ENCODE data around the gene MRPS5.

Gene MRPS5

GRCh38 chr2:95121407-95122196 lies at the start of gene MRPS5:
Gene MRPS5, minus strand, starts transcription at chr2:95121808. Its CDS starts 17 bp downstream, at chr2:95121791.
- H3K27ac ChIP-seq = peak within 1 kb of the TSS; percentile 99
- TF ChIP-seq, protein P1, sequence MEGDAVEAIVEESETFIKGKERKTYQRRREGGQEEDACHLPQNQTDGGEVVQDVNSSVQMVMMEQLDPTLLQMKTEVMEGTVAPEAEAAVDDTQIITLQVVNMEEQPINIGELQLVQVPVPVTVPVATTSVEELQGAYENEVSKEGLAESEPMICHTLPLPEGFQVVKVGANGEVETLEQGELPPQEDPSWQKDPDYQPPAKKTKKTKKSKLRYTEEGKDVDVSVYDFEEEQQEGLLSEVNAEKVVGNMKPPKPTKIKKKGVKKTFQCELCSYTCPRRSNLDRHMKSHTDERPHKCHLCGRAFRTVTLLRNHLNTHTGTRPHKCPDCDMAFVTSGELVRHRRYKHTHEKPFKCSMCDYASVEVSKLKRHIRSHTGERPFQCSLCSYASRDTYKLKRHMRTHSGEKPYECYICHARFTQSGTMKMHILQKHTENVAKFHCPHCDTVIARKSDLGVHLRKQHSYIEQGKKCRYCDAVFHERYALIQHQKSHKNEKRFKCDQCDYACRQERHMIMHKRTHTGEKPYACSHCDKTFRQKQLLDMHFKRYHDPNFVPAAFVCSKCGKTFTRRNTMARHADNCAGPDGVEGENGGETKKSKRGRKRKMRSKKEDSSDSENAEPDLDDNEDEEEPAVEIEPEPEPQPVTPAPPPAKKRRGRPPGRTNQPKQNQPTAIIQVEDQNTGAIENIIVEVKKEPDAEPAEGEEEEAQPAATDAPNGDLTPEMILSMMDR (conservative IDR thresholded peaks at IDR 0.05) = no peak; the same call in 1 of the 2 replicates
- TF ChIP-seq ZFX (IDR thresholded peaks at IDR 0.05) = peak; percentile 60

- H3K27ac ChIP-seq = peak overlapping the region; percentile 81
- no peak for TF ChIP-seq ZFX (IDR thresholded peaks at IDR 0.05)
- TF ChIP-seq, protein P1 (conservative IDR thresholded peaks at IDR 0.05) = no peak
These were observed 44.6 kb upstream of the MRPS5 start for GRCh38 chr2:95166065-95166763.

DNA sequence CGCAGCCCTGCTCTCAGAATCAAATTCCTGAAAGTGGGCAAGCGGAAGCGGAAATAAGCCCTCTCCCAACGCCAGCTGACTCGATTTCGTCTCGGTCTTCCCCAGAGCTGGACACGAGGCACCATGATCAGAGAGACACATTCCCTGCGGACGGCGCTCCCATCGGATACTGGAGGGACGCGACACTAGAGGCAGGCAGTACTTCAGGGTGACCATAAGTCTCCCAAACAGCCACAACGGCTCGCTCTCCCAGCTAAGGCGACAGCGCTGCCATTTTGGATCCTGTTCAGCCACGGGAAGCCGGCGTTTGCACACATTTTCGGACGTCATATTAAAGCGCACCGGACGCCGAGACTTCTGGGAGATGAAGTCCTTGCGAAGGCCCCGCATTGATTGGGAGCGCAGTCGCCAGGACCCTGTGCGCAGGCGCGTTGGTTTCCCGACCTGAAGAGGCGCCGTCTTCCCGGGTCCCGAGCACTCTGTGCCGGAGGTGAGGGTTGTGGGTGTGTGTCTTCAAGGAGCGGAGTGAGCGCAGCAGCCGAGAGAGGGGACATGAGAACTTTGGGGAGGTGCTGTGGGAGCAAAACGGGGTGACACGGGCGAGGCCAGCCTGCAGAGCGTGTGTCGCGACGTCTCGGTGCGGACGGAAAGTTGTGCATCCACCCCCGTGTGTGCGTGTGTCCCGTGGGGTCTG lies 43.9 kb upstream of the MRPS5 start, which contains the start of gene ZNF2:
Gene ZNF2, plus strand, starts transcription at position 439 of the 694 bp plus-strand sequence. CDS start 10,418 bp downstream, outside the sequence.
- TF ChIP-seq, protein P1 (conservative IDR thresholded peaks at IDR 0.05) = no peak
- TF ChIP-seq ZFX (IDR thresholded peaks at IDR 0.05) = no peak

DNA sequence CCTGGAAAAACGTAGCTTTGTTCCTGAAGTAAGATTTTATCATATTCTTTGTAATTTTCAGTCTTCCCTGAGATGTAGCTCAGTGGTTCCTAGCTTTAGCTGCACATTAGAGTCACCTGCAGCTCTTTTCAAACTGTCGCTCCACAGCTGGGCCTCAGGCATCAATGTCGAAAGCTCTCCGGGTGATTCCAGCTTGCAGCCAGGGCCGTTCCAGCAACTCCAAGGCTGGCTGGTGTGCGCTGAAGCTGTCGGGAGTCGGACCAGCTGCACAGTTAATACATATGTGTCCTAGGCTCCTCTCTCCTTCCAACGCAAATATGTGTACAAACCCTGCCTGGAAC lies 43.4 kb upstream of the MRPS5 start:
- TF ChIP-seq ZFX (IDR thresholded peaks at IDR 0.05) = no peak
- TF ChIP-seq, protein P1 (conservative IDR thresholded peaks at IDR 0.05) = no peak
- H3K27ac ChIP-seq = peak overlapping the region; percentile 81

More for the DNA sequence above, 43.9 kb upstream of the MRPS5 start, which contains the start of gene ZNF2:
- peak within 1 kb of the TSS; percentile 81 for H3K27ac ChIP-seq

DNA sequence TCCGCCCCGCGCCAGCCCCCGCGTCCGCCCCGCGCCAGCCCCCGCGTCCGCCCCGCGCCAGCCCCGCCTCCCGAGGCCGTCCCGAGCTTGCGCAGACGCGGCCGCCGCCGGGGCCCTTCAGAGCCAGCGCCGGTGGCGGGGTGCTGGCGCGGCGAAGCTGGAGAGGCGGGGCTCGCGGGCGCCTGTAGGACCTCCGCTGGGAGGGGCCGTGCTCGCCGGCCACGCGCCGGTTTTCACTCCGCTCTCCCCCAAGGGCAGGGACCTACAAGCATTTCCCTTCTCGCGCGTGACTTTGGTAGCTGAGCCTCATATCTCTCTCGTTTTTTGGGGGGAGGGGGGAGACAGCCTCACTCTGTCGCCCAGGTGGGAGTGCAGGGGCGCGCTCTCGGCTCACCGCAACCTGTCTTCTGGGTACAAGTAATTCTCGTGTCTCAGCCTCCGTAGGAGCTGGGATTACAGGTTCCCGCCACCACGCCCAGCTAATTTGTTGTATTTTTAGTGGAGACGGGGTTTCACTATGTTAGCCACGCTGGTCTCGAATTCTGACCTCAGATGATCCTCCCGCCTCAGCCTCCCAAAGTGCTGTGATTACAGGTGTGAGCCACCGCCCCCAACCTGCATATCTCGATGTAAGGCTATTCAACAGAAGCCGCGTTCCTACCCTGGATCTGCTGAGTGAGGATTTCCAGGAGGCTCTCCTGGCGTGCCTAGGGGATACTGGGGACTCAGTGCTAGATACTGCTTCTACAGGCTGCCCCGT lies 38.3 kb upstream of the MRPS5 start, which contains the start of gene ZNF514:
Gene ZNF514, minus strand, starts transcription at position 159 of the 760 bp plus-strand sequence. CDS start 6,595 bp downstream, outside the sequence.
- no peak for TF ChIP-seq ZFX (IDR thresholded peaks at IDR 0.05)
- TF ChIP-seq, protein P1 (conservative IDR thresholded peaks at IDR 0.05) = no peak

DNA sequence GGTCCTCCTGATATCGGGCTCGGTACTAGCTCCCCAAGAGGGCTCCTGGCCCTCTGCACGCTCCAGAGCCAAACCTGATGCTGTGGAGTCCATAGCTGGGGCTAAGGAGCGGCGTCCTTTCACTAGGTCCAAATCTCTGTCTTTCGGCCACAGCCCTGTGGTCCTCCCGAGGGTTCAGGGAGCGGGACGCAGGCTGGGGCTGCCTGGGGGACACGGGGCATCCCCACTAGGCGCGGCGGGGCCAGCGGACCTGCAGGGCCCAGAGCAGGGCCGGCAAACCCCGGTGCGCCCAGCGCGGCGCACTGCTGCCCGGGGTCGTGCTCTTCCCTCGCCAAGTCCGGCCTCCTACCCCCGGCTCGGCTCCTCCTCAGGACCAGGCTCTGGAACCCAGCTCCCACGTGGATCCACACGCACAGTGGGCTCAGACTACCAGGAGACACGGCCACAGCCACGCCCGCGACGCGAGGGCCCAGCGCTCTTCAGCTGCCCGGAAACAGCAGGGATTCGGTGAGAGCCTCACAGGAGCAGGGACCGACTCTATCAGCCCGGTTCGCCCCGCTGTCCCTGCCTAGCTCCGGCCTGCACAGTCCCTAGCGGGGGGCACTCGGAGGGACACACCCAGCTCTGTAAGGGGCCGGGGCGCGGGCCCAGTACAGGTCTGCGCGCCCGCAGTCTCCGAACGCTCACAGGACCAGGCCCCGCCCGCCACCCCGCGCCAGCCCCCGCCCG lies 37.4 kb upstream of the MRPS5 start:
- peak overlapping the region; percentile 44 for H3K27ac ChIP-seq
- no peak for TF ChIP-seq ZFX (IDR thresholded peaks at IDR 0.05)
- TF ChIP-seq, protein P1 (conservative IDR thresholded peaks at IDR 0.05) = no peak

More for the DNA sequence above, 38.3 kb upstream of the MRPS5 start, which contains the start of gene ZNF514:
- peak within 1 kb of the TSS; percentile 44 for H3K27ac ChIP-seq

All from C4-2B (cell line).